NCI-H2081 (cell line): ENCODE data around the gene WNT16.
"Not testable (repeated sequence)": the region's sequence is repeated elsewhere in the genome, so short reads cannot be mapped to it uniquely, and the experiment has no call there.

Source experiments
- DNase-seq, 2 experiments: peaks; one replicate each; lab custom pipeline; 2025; lab: John Stamatoyannopoulos, UW

Gene WNT16, protein sequence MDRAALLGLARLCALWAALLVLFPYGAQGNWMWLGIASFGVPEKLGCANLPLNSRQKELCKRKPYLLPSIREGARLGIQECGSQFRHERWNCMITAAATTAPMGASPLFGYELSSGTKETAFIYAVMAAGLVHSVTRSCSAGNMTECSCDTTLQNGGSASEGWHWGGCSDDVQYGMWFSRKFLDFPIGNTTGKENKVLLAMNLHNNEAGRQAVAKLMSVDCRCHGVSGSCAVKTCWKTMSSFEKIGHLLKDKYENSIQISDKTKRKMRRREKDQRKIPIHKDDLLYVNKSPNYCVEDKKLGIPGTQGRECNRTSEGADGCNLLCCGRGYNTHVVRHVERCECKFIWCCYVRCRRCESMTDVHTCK

DNA sequence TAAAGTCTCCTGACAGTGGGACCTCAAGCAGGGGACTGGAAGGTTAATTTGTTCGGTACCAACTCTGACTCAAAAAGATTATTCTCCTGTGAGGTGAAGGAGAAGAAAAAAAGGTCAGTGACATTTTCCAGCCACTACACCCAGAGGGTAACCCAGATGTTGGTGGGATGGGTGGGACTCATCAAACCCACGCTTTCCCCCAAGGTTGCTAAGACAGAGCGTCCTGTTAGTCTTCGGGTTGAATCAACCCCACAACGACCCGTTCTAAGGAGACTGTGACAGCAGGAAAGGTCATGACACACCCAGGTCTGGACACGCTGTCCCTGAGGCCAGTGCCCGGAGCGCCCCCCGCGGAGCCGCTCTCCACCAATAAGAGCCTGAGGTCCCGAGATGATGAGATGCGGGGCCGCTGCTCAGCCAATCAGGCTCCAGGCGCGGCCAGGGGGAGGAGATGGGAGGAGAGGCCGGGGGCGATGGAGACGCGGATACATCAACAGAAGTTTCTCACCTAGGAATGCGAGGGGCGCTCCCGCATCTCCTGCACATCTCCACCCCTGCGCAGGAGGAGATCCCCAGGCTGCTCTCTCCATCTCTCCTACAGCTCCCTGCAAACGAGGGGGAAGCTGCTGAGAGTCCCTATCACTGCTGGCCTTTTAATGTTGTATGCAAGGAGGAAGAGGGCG, at the start of gene WNT16:
TSS of gene WNT16 (plus strand) at position 493 of the 683 bp plus-strand sequence. CDS start 293 bp downstream, outside the sequence.
- DNase-seq: no peak

- no peak for DNase-seq
Measured at GRCh38 chr7:121279060-121279620, 49.7 kb upstream of the WNT16 start.

GRCh38 chr7:121279822-121280221, 49.0 kb upstream of the WNT16 start:
- DNase-seq: no peak

- DNase-seq: no peak
Measured at GRCh38 chr7:121280656-121281055, 48.1 kb upstream of the WNT16 start.

- DNase-seq: peak in 1 of 2 experiments; percentile 10
Measured at GRCh38 chr7:121282129-121282528, 46.7 kb upstream of the WNT16 start.

DNA sequence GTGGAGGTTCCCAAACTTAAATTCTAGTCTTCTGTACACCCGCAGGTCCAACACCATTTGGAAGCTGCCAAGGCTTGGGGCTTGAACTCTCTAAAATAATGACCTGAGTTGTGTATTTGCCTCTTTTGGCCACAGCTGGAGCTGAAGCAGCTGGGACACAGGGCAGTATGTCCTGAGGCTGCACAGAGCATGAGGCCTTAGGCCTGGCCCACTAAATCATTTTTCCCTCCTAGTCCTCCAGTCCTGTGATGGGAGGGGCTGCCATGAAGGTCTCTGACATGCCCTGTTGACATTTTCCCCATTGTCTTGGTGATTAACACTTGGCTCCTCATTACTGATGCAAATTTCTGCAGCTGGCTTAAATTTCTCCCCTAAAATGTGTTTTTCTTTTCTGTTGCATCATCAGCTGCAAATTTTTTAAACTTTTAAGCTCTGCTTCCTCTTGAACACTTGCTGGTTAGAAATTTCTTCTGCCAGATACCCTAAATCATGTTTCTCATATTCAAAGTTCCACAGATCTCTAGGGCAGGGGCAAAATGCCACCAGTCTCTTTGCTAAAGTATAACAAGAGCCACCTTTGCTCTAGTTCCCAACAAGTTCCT, 43.6 kb upstream of the WNT16 start:
- DNase-seq: no peak

GRCh38 chr7:121286186-121286585, 42.6 kb upstream of the WNT16 start:
- DNase-seq: no peak

DNA sequence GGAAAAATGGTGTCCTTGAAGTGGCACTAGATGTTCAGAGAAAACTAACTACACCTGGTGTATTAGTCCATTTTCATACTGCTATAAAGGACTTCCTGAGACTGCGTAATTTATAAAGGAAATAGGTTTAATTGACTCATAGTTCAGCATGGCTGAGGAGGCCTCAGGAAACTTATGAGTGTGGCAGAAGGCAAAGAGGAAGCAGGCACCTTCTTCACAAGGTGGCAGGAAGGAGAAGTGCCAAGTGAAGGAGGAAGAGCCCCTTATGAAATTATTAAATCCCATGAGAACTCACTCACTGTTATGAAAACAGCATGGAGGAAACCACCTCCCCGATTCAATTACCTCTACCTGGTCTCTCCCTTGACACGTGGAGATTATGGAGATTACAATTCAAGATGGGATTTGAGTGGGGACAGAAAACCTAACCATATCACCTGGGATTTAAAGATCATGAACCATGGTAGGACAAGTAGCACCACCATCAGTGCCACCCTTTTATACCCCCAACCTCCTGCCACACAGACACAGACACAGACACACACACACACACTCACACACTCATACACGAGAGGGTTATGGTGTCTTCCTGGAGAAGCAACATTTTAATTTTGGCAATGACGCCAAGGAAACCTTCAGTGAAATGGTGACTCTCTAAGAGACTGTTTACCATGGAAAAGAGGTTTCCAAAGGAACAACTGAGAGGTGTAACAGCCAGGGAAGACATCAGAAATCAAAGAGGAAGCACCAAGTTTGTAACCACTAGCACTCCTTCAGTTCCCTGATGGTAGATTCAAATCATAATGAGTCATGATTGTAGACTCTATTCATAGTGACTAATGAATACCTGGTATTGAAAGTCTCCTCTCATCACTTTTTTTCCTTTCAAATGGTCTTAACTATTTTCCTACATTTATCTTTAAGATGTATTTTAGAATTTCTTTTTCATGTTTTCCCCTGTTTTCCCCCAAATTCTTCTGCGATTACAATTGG, 41.8 kb upstream of the WNT16 start:
- no peak for DNase-seq

DNA sequence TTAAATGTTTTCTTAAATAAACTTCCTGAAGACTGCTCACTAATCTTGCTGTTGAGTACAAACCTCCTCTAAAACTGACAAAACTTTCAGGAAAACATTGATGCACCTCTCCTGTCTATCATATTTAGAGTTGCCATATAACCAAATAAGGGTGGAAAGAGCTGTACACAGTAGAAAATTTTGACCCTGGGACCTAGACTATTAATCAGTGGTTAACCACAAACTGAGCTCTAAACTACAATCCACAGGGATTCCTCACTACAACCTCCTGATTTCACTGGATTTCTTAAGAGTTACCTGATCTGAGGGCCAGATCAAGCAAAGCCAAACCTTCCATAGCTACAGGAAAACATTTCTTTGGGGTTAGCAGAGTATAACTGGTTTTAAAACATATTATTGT, 39.9 kb upstream of the WNT16 start:
- DNase-seq: no peak

DNA sequence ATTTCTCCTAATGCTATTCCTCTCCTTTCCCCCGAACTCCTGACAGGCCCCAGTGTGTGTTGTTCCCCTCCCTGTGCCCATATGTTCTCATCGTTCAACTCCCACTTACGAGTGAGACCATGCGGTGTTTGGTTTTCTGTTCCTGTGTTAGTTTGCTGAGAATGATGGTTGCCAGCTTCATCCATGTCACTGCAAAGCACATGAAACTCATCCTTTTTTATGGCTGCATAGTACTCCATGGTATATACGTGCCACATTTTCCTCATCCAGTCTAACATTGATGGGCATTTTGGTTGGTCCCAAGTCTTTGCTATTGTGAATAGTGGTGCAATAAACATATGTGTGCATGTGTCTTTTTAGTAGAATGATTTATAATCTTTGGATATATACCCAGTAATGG, 38.9 kb upstream of the WNT16 start:
- DNase-seq: not testable (repeated sequence)

- DNase-seq: no peak
Measured at GRCh38 chr7:121294448-121294992, 34.3 kb upstream of the WNT16 start.

- DNase-seq: no peak
Measured at GRCh38 chr7:121297843-121298242, 31.0 kb upstream of the WNT16 start.

GRCh38 chr7:121298831-121299239, 30.0 kb upstream of the WNT16 start:
- DNase-seq: no peak

DNA sequence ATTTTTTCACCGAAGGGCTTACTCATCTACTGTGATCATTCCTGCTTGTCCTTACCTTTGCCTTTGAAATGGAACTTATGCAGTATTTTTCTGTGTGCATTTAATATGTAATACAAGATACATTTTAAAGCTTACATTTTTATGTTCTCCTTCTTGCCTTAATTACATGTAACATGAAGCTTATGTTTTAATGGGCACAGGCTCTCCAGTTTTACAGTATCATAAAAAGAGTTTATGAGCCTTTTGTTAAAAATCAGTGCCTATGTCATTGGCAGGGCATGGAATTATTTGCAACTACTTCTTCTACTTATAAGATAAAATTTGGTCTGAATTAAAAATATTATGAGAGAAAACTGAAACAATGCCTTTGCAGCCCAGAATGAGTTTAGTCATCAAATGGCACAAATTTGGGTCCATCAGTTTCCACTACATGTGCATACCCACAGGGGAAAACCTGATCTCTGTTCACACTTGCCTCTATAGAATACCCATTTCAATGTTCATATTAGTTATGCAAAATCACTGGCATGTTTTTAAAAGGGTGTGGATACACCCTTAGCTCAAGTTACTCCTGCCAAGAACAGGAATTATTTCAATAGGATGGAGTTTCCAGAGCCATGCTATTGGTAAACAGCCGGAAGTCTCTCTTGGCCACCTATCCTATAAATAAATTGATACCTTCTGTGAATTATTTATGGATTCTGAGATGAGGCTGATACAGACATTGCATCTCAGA, 27.9 kb upstream of the WNT16 start:
- no peak for DNase-seq

DNA sequence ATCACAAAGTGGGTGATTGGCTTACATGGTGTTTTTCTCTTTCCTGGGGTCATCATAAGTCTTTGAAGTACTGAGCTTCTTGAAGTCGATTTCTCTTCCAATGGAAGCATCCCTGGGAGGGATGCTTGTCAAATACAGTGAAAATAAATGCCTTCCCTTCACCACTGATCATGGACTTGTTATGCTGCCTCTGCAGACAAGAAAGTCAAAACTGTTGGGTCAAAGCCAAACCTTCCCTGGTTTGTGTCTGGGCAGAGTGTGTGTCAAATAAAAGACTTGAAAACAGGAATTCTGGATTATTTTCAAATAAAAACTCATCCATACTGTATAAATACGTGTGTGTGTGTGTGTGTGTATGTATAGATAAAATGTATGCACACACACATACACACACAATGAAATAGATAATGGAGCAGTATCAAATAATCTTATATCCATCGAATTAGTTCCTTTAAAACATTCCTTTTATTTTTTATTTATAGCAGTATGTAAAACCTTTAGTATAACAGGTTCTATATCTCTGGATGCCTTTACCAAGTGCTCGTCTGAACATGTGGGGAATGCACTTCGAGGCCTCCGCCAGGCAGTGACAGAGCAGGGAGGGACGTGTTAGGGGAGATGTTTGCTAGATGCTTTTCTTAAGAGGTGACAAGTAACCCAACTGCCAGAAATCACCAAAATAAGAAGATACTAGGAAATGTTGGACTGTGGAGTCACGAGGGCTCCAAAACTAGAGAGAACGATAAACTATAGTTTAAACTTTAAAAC, 27.2 kb upstream of the WNT16 start:
- no peak for DNase-seq

- DNase-seq: no peak
Measured at GRCh38 chr7:121302214-121302745, 26.5 kb upstream of the WNT16 start.

DNA sequence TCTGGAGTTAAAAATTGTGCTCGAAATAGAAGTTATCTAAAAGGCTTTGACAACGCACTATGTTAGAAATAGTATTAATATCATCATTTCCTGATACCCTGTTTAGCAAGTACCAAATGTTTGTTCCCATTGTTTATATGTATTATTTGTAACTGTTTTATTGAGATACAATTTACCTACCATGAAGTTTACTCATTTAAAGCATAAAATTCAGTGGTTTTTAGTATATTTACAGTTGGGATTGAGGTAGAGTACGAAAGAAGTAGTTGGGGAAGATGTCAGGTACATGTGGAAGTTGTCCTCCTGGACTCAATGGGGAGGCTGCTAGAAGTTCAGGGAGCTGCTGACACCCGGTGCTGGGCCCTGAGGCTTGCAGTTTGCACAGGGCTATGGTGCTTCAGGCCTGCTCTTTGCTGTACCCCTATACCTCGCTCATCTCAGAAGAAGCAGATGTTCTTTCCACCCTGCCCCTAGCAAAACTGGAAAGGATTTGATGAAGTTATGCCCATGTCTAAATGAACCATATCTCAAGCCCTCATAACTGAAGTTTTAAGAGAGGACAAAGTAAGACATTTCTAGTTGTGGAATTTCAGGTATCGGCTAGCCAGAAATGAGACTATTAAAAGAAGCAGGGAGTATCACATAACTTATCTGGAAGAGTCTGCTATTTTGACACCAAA, 25.2 kb upstream of the WNT16 start:
- no peak for DNase-seq

DNA sequence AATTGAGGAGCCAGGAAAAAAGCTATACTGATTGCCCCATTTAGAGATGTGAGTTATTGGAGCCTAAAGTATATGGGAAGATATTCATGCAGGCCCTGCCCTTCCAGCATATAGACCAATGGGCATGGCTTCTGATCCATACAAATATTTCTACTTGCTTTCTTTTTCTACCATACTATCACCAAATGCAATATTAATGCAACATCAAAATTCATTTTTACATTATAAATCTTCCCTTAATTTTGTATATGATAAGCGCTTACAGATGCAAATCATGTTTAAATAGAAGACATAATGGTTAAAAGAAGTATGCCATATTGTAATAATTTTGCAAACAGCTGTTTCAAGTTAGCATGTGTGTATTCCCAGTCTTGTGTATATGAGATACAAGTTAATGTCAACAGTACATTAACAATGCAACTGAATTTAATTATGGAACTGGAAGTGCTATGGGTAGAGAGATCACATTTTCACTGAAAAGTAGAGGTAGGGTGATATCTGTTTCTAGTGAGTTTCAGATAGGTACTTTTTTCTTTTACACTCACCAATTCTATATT, 24.6 kb upstream of the WNT16 start:
- DNase-seq: no peak

DNA sequence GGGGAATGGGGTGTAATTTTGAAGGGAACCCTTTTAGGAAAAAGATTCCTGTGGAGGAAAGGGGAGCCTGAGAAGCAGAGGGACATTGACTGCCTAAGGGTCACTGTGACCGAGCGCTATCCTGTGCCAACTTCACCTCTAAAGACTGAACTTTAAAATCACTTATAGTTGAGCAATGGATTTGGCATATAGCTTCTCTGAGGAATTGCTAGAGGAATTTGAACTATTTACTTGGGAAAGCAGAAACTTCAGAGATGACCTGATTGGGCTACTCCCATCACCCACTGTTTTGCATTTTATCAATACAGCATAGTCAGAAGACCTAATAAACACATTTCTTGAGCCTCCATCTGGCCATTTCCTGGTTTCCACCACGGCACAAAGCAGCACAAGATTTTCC, 23.7 kb upstream of the WNT16 start:
- no peak for DNase-seq
